Thyroid gland (tissue), 4 donors: Measurements from ENCODE around the gene DFFB.

Source experiments
- CTCF ChIP-seq, 6 experiments: fragments of 200-600 bp in 3 of 6; fragments of 450-650 bp in 3 of 6; sonication (generic) in 3 of 6; IDR thresholded peaks; one replicate each; pipeline ENCODE4 v1.5.1; 2016 to 2019; ENCODE audit warnings: antibody characterized with exemption in 6 of 6, mild to moderate bottlenecking in 2 of 6, inconsistent platforms in 1 of 6, moderate library complexity in 1 of 6
- POLR2A ChIP-seq, 2 donors: fragments of 450-650 bp; IDR thresholded peaks; one replicate each; pipeline ENCODE4 v1.6.1; 2017; ENCODE audit warnings: antibody characterized with exemption in 2 of 2, mild to moderate bottlenecking in 2 of 2, moderate library complexity in 1 of 2

- TF ChIP-seq CTCF (IDR thresholded peaks at IDR 0.05) (no peak), POLR2A (IDR thresholded peaks at IDR 0.05) (no peak)
Observed at GRCh38 chr1:3912809-3913685, 55.8 kb downstream of the DFFB start.
